HG03280 (cell line): ENCODE measurements around the gene TP63.

Experiments
- ATAC-seq: cut with Tn5 transposase; IDR thresholded peaks from one replicate; pipeline ENCODE4 v1.9.1; 2021; ENCODE audit warnings: mild to moderate bottlenecking, moderate library complexity; ENCODE audit not compliant: unreplicated experiment

TP63 gene

DNA sequence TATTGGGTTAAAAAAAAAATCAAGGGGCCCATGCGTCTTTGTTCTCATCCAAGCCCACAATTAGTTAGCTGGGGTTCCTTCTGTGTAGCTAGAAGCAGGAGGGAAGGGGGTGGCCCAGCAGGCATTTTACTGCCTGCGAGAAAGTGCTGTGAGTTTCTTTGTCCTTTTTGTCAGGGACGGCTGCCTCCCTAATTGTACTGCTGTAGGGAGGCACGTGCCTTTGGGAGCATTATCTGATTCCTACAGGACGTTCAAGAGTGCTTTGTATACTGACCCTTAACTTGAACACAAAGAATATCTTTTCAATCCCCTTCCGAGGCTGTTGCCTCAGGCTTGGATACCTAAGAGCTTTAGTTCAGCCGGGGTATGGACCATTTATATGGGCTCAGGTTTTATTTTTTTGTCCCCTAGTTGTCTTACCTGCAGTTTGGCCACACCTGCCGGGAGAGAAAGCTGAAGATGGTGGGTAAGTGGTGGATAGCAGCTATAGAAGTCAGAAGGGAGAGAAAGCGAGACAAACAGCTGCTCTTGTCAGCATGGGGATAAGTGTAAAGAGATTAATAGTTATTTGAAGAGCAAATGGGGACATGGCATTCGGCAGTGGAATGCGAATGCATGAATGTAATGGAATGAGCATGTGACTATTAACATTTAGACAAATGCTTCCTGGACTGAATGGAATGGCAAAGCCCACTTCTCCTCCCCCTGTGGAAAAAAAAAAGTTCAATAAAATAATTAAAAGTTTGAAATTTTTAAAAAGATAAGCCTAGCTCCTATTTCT lies 175.2 kb downstream of the TP63 start:
- no peak for ATAC-seq

DNA sequence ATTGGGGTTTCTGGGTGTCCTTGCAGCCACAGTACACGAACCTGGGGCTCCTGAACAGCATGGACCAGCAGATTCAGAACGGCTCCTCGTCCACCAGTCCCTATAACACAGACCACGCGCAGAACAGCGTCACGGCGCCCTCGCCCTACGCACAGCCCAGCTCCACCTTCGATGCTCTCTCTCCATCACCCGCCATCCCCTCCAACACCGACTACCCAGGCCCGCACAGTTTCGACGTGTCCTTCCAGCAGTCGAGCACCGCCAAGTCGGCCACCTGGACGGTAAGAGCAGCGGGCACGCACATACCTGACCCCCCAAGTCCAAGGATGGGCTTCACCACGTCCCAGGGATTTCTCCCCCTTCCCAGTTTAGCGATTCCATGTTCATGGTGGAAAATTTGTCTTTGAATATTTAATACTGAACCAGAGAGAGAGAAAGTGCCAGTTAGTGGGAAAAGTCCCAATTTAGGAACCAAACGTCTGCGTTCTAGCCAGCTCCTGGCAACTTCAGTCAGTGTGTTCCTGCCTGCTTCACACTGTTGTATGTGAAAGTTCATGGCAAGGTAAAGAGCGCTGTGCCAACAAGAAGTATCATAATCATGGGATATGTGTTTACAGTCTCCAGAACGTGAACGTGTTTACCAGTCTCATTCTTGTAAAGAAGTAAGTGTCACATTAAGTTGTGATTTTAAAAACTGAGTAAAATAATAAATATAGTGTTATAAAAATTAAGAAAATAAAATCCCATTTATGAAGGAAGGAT lies 177.2 kb downstream of the TP63 start:
- ATAC-seq: no peak

DNA sequence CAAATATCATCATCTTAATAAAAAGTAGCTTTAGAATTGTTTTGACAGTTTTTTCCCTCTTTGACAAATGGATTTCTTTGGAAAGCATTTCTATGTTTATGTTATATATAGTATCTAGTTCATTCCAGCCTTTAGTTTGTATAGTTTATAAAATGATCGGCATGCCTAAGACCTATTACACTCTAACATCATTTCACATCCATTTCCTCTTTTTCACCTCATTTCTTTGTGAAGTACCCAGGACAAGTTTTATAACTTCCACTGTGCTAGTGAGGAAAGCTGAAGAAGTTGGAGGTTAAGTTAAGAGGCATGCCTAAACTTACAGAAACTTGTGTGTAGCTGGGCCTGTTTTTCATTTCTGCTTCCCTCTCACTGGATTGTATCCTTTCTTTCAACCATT lies 178.4 kb downstream of the TP63 start:
- no peak for ATAC-seq

DNA sequence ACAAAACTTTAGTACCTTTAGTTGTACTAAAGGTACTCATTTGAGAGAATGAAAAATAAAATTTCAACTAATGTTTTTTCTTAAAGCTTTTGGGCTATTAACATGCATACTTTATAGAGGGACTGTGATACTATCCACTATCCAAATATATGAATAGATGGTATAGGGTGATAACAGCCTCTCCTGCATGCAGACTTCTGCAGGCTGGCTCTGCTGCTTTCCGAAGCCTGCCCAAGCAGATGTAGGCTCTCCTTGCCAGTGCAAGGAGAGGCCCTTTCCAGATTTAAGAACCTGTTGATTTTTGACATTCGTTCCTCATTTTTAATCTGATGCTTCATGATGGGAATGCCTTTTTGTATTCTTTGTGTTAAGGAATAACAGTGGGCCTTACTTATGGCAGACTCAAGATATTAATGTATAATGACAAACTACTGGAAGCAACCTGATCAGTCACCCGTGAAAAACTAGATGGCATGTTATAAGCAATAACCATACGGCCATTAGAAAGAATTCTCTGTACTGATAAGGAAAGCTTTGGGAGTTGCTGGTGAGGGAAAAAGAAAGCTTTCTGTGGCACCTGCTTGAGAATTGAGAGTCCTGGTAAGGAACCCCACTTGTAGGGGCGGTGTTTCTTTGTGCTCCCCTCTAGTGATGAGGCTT lies 181.7 kb downstream of the TP63 start:
- no peak for ATAC-seq

DNA sequence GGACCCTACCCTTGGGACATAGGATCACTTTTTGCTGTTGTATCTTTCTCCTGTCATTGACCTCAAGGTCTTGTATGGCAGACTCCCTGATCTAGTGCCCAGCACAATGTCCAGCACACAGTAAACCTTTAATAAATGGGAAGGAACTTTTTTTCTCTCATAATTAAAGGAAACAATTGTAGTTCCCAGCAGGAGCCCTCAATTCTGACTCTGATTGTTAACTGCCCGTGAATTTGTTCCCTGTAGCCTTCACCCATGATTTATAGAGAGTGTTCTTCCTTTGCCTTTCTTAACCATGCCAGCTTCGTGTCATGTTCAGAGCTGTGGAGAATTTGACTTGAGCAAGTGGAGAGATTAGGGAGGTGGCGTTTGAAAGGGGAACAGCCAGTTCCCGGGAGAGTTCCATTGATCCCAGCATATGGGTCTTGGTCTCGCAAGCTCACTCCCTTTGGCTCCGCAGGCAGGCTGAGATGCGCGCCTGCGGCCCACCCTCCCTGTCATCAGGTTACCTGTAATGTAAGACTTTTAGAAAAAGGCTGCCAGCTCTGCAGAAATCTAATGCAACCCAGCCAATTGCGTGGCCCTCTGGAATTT lies 182.6 kb downstream of the TP63 start:
- ATAC-seq: no peak

DNA sequence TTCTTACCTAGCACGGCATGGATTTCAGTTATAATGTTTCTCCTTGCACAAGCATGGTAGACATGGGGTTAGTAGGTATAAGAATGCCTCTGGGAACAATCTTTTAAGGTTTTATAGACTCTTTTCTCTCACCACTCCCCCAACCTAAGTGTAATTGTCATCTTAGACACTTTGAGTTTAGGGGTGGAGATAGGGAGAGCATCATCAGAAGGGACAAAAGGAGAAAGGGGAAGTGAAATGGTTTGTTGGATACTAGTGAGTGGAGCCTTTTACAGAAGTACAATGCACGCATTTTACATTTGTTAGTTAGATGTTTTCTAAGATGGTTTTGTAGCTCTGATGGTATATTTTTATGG lies 189.2 kb downstream of the TP63 start:
- no peak for ATAC-seq

DNA sequence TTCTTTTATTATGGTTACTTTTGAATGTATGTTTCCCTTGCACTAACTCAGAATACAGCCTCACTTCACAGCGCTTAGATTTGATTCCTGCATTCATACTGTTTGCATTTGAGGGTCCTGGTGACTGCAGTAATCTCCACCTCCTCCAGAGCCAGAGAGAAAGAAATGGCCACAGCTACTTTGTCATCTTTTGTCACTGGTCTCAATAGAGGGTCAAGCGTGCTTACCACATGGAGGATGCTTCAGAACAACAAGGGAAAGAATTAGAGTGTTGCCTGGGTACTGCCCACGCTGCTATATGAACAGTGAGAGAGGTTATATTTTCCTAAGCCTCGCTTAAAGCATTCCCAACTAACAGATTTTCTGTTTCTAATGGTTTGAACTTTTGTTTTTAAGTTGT lies 190.1 kb downstream of the TP63 start:
- no peak for ATAC-seq

DNA sequence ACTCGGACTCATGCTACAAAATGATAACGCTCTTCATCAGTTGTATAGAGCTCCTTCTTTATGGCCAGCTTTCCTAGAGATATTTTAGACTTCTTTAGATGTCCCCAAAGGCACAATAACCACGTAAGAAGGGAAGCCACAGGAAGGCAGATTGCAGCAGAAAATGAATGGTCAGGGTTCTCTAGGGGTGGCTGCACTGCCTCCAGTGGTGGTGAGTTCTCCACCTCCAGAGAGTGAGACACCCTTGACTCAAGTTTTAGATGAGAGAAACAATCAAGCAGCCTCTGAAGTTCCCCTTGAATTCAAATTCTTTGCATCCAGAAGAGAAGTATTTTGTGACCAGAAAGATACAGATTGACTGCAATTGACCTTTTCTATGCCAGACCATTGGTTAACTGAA lies 191.5 kb downstream of the TP63 start:
- ATAC-seq: no peak

DNA sequence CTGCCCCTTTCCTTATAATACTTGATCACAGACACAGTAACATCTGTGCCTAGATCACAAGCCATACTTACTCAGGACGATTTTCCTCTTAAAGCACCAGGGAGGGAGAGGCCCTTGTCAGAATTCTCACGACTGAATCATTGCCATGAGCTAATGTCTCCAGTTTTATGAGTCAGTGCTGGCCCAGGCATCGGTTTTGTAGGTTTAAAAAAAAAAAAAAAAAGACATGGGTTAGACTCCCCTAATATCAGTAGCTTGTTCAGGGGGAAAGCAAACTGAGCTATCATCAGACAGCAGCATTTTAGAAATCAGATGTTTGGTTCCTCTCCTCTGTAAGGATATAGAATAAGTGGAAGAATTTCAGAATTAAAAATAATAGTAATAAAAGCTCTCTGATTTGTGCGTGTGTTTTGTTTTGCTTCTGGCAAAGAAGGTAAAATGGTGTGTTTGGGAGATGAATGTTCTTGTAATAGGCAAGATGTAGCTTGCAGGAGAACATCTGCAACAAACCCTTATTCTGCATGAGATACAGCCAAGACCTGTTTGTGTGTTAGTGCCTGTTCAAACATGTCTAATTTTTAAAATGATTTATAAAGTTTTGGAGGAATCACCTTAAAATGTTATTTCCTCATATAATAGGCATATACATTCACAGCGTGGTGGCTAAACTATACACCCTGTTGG lies 193.6 kb downstream of the TP63 start:
- ATAC-seq: no peak

DNA sequence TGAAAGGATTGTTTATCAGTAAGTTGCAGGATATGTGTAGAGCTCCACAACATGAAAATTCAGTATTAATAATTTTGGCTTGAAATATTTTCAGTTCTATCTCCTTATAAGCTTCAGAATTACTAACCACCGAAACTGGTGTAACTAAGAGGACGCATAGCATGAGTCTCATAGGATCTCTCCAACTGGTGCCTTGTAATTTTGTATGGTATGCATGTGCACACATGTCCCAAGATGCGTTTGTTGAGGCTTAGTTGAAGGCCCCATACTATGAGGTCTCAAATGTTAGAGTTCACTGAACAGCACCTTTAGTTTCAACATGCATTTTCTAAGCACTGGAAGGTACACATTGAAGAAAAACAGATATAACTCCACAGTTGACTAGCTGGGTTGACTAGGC lies 195.4 kb downstream of the TP63 start:
- no peak for ATAC-seq

DNA sequence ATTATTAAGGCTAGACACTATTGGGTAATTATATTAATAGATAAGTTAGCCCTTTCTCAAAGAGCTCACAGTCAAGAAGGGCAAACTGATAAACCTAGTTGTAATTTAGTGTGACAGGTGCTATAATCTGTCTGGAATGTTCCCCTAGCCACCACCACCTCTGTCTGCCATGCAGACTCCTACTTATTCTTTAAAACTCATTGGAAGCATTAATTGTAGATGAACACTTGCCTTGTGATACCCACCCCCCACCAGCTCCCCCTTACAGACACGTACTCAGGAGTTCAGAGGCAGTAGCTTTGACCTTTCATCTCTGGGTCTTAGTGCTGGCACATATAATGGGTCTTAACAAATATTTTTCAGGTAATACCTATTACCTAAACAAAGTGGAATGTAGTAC lies 195.9 kb downstream of the TP63 start:
- ATAC-seq: no peak

DNA sequence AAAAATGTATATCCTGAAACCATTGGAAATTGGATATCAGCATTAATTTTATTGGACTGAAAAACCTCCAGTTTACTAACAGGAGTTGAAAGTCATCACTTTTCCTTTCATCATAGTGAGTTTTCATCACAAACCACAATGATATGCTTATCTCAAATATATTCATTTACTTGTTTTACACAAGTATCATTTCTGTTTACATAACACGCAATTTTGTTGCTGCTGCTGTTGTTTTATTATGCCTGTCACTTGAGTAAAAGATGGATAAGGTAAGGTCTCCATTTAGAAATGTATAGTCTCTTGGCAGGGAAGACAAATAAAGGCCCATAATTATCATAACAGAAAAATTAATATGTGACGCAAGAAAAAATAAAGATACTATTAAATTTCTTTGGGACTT lies 199.2 kb downstream of the TP63 start:
- no peak for ATAC-seq

DNA sequence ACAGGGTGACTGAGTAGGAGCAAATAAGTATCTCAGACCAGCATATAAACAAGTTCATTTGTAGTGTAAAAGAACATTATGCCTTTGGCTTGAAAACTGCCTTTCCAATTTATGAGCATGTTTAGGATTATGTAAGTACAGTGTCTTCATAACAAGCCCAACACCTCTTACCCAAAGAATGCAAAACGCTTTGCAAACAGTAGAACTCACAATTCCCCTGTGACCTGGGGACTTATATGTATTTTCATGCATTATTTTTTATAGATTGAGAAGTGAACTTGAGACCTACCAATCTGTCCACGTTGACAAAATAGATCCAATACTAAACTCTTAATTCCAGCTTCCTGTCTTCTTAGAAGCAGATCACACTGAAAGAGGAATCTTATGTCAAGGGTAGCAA lies 202.1 kb downstream of the TP63 start:
- ATAC-seq: no peak

DNA sequence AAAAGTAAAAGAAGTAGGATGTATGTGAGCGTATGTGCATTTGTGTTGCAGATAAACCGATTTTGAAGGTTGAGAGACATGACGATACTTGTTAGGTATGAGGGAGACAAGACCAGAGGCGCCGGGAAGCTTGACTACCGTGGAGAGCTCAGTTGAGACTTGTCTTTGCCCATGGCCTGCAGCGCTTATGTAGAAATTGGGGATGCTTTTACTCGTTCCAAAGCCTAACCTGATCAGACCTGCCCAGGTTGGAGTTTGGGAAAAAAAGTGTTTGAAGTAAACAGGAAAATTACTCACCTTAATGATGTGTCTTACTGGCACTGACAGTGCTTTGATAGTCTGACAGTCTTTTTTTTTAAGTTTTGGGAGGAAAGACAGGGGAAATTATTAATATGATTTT lies 202.8 kb downstream of the TP63 start:
- no peak for ATAC-seq

DNA sequence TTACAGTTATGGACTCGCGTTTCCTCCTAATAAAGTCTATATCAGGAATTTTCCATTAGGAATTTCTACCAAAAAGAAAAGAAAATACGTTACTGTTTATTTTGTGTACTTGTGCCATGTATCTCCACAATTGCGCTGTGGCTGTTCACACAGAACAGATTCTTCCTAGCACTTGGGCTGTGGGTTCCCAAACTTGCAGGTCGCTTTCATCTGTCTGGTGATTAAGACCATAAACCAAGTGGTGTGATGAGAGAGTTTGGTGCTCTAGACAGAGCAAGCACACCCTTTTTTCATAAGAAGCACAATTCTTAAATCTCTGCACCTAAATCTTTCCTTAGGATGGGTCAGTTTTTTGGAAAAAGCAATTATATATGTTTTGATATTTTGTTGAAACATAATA lies 203.3 kb downstream of the TP63 start:
- no peak for ATAC-seq

DNA sequence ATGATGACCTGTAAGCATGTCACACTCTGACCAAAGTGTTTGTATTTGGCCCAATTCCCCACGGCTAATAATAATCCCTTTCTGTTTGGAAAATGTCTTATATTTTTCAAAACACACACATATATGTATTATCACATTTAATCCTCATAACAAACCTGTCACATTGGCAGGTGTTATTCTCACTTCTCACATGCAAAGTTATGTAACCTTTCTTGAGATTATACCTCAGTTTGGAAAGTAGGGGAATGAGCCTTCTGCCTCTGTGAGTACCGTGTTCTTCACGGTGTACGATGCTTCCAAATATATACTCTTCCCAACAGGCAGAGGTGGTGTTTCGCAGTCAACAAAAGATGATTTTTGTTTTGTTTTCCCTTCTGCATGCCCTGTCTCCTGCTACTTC lies 205.6 kb downstream of the TP63 start:
- ATAC-seq: no peak

DNA sequence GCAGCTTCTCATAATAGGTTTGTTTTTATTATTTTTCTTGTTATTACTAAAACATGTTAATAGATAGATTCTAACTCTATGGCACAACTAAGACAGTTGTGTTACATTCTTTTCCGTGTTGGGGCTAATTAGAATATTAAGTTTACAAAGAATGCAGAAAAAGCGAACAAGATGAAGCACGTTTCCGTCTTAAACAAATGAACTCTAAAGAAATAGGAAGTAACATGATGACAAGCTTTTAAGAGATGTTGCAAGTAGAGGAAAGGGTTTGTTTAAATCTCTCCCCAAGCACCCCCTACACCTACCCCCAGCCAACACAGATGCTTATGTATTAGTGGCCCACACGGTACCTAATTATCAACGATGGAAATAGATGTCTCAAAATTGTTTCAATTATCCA lies 207.1 kb downstream of the TP63 start:
- ATAC-seq: no peak

DNA sequence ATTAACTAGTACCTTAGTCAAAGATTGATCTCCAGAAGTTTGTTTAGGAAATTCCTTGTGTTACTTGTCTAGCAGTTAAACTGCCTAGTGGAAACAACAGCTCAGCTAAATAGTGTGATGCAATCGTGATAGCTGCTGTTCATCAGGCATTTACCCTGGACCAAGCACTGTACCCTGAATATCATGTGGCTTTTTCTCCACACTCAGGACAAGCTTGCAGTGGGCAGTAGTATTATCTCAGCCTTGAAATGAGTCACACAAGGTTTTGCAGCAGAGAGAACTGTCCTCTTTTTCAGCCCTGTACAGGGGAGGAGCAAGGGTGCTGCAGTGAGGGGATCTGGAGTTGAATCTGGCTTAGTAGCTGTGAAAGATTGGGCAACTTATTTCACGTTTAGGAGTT lies 208.4 kb downstream of the TP63 start:
- no peak for ATAC-seq

DNA sequence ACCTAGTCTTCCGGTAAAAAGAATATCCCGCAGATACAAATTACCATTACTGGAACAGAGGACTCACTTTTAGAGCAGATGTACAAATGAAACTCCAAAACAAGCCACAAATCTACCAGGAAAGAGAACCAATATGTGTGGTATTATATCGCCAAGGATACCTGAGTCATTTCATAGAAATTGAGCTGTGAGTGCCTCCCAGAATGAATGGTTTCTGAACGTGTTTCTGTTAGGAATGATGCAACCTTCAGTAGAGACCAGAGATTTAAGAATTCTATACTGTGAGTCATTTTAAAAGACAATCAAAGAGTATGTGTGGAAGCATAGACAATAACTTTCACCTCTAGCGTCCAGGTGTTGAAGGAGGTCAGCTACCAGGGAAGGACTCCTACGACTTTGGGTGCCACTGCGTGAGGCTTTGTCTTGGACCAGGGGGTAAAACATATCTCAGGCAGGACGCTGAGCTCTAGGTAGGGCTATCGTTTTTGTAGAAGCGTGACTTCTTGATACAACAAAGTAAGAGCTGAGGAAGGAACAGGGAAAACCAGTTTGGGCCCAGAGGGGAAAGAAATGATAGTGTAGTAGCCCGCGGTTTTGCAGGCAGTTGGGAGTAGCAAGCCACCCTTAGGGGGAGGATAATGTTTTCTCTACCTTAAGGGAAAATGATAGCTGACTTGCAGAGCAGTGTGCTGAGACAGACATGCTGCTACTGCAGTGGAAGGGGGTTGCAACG lies 210.4 kb downstream of the TP63 start:
- ATAC-seq: no peak
